ENCODE measurements around the gene ZNF587B.
"Not testable (repeated sequence)": the region's sequence is repeated elsewhere in the genome, so short reads cannot be mapped to it uniquely, and the experiment has no call there.

The ZNF587B gene

DNA sequence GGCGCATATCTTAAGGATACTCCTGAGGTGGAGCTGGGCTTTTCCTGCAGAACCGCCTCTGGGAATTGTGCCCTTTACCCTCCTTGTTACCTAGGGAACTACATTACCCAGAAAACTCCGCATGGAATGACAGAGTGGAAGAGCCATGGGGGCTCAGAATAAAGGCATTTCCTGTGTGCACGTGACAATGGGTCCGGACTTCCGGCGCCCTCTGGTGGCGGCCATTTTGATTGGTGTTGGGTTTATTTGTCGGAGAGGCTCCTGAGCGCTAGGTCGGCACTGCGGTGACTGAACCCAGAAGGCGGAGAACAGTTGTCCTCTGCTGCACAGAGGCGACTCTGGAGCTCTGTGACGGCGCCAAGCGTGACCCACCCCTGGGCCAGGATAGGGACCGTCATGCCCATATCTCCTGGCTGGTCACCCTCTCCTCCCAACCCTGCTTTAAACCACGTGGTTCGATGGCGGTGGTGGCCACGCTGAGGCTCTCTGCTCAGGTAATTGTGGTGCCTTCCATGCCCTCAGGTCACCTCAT is at the start of gene ZNF587B:
Gene ZNF587B (plus strand): TSS at position 229 of the 532 bp plus-strand sequence. CDS start 230 bp downstream, at position 459.
- DNase-seq (ENCODE audit: low read depth in 1 of 2, low spot score in 1 of 2): no peak

DNA sequence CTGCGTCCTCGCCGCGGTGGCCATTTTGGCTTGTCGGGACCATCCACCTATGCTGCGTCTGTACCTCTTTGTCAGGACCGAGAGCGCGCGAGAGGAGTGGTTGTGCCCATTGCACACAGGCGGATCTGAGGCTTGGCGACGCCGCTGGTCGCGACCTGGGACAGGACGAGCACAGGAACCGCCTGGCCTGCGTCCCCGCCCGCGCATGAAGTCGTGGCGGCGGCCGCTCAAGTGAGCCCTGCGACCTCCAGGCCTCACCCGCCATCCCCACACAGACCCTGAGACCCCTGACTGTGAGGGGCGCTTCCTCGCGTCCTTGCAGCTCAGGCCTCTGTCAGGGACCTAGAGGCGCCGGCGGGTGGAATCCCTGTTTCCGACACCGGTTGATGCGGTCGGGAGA is 43.8 kb upstream of the ZNF587B start:
- DNase-seq (ENCODE audit: low read depth in 1 of 2, low spot score in 1 of 2): no peak

DNA sequence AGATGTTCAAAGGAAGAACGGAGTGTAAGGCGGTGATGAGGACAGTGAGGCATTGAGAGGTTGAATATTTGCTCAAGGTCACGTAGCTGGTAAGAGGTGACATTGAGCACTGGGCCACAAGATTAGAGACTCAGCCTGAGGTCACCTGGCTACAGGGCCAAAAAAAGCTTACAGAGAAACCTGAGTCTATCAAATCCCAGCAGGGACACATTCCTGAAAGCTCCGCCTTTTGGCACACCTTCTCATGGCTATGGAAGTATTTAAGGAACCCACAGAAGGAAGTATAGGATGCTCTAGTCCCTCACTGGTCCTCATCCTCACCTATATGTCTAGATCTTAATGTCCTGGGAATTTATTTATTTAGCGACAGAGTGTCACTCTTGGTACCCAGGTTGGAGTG is 43.2 kb upstream of the ZNF587B start:
- DNase-seq (ENCODE audit: low read depth in 1 of 2, low spot score in 1 of 2): no peak

DNA sequence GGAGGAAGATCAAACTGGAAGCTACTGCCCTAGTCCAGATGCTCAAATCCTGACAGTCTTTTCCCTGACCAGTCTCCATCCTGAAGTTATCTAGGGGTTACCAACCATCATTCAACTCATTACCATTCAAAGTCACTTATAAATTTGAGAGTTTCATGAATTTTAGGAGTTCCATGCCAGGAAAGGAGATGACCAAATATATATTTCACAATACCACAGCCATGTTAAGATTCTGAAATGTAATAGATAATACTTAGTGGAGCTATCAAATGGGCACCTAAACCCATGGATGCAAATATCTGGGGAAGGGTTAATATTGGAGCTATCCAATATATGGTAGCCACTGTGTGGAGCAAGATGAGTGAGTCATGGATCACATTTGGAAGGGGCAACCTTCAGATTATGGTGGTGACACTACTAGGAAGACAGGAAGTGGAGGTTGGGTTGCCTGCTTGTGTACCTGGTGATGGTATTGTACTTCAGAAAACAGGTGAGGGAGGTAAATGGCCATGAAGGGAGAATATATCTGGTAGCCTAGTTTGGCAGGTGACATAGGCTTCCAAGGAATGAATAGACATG is 41.9 kb upstream of the ZNF587B start:
- no peak for DNase-seq (ENCODE audit: low read depth in 1 of 2, low spot score in 1 of 2)

DNA sequence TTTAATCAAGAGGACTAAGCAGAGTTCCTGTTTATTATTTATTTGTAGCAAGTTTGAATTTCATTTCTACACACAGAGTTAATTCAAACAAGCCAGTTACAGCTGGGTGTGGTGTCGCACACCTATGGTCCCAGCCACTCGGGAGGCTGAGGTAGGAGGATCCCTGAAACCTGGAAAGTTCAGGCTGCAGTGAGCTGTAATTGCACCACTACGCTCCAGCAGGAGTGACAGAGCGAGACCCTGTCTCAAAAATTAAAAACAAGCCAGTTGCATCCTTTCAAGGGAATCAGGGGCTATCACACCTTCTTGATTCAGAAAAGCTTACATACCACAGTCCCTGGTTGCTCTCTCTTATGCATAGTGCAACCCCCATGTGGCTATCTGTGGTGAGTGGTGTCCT is 40.8 kb upstream of the ZNF587B start:
- no peak for DNase-seq (ENCODE audit: low read depth in 1 of 2, low spot score in 1 of 2)

DNA sequence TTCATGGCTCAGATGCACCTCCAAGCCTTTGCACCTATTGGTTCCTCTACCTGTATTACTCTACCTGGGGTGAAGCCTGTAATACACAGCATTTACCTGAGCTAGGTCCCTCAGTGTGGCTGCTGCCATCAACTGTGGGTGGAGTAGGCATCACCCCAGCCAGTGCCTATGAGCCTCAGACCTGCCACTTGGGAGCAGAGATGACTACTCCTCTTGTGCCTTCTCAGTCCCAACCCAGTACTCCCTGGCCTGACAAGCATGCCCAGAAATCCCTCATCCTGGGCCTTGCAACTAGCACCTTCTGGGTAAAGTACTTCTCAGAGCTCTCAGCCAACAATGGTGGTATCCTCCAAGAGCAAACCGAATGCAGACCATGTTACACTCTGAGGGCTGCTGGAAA is 33.5 kb upstream of the ZNF587B start:
- not testable (repeated sequence) for DNase-seq (ENCODE audit: low read depth in 1 of 2, low spot score in 1 of 2)

DNA sequence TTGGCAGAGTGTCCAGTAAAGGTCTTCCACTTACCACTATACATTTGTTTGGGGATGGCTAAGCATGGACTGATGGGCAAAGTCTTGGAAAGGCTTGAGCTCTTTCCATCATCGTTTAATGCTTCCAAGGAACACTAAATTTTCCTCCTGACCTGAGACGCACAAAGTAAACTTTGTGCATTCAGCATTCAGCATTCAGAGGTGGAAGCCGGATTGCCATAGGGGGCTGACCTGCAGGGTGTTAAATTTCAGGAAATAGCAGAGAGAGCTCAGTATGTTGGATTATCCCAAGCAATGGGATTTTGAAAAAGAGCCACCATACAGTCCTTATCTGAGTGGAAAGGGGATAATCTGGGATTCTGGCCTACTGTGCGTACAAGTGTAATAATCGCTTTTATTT is 29.4 kb upstream of the ZNF587B start:
- DNase-seq (ENCODE audit: low read depth in 1 of 2, low spot score in 1 of 2): no peak

DNA sequence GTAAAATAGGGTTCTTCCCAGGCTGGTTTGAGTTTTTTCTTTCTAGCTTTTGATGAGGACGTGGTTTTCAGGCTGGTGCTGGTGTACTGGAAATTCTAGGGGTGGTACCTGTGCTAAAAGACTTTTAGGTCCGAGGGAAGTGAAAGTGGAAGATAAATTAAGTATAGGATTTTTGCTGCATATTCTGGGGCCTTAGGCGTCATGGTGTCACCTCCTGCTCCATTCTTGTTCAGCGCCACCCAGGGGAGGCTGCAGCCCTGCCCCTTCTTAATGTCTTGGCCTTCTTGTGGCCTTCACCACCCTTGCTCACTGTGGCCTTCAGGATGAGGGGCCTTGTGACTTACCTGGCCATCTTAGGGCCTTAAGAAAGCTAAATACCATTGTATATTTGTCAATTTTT is 27.8 kb upstream of the ZNF587B start:
- DNase-seq (ENCODE audit: low read depth in 1 of 2, low spot score in 1 of 2): no peak

DNA sequence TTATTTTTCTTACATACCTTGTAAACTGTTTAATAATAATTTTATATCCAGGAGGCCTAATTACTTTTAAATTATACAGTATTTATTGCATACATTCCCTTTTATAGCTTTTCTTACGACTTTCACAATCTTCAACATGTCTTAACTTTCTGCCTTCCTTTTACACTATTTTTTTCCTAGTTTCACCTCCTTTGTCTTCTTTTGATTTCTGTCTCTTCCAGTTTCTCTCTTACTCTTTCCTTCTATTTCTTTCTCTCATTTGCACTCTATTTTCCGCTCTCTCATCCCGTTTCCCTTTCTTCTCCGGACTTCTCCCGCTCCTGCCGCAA is 26.9 kb upstream of the ZNF587B start:
- DNase-seq (ENCODE audit: low read depth in 1 of 2, low spot score in 1 of 2): no peak

DNA sequence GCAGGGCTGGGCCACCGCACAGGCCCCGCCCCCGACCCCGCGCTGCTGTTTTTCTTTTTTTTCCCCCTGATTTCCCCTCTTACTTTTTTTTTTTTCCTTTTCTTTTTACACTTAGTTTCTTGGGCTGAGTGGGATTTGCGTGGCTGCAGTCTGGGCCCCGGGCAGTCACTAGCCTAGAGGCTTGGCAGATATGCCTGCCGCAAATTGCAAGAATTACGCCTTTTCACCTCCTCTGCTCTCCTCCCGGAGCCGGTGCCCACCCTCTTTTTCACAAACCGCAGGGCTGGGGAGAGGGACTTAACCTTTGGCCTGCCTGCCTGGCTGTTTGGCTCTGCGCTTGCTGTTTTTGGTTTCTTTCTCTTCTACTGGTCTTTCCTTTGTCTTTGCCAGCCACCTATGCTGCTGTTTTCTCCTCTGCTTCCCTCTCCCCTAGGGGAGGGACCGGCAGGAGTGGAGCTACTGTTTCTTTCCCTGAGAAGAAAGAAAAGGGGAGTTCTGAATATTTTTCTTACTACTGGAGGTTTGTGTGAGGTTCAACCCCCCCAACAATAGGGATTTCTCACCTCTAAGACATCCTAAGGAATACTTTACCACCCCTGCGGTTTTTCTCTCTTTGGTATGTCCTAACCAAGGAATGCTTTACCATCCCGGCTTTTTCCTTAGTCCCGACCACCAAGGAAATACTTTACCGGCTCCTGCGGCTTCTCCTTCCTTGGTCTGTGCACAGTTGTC is 26.3 kb upstream of the ZNF587B start:
- DNase-seq (ENCODE audit: low read depth in 1 of 2, low spot score in 1 of 2): no peak

DNA sequence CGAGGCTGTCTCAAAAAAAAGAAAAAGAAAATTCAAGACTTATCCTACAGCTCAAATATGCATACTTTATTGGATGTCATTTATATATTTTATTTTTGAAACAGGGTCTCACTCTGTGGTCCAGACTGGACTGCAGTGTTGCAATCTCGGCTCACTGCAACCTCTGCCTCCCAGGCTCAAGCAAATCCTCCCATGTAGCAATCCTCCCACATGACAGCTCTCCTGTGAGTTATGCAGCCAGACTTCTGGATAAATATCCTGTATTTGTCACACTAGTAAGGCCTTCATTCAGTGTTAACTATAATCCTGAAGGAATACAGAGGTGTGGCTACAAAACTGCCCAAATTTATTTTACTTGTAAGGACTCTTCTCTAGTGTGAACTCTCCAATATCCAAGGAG is 22.6 kb upstream of the ZNF587B start:
- DNase-seq (ENCODE audit: low read depth in 1 of 2, low spot score in 1 of 2): no peak

DNA sequence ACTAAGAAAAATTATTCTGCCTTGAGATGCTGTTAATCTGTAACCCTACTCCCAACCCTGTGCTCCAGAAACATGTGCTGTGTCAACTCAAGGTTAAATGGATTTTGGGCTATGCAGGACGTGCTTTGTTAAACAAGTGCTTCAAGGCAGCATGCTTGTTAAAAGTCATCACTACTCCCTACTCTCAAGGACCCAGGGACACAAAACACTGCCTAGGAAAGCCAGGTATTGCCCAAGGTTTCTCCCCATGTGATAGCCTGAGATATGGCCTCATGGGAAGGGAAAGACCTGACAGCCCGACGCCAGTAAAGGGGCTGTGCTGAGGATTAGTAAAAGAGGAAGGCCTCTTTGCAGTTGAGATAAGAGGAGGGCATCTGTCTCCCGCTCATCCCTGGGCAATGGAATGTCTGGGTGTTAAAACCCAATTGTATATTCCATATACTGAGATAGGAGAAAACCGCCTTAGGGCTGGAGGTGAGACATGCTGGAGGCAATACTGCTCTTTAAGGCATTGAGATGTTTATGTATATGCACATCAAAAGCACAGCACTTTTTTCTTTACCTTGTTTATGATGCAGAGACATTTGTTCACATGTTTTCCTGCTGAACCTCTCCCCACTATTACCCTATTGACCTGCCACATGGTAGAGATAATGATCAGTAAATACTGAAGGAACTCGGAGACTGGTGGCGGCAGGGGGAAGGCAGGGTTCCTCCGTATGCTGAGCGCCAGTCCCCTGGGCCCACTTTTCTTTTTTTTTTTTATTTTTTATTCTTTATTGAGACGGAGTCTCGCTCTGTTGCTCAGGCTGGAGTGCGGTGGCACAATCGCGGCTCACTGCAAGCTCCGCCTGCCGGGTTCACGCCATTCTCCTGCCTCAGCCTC is 19.4 kb upstream of the ZNF587B start:
- not testable (repeated sequence) for DNase-seq (ENCODE audit: low read depth in 1 of 2, low spot score in 1 of 2)

DNA sequence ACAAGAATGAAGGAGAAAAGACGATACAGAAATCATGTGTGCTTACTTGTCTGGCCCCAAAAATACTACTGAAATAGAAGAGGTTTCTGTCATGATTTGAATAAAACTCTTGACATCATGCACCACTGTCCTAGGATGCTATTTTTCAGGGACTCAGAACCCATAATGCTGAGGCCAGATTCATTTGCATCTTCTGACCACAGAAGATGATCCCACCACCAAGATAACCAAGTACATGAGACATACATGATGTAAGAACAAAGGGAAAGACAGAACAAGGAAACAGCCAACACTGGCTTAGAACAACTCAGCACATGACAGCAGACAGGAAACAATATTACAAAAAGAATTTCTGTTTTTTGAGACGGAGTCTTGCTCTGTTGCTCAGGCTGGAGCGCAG is 17.9 kb upstream of the ZNF587B start:
- no peak for DNase-seq (ENCODE audit: low read depth in 1 of 2, low spot score in 1 of 2)

DNA sequence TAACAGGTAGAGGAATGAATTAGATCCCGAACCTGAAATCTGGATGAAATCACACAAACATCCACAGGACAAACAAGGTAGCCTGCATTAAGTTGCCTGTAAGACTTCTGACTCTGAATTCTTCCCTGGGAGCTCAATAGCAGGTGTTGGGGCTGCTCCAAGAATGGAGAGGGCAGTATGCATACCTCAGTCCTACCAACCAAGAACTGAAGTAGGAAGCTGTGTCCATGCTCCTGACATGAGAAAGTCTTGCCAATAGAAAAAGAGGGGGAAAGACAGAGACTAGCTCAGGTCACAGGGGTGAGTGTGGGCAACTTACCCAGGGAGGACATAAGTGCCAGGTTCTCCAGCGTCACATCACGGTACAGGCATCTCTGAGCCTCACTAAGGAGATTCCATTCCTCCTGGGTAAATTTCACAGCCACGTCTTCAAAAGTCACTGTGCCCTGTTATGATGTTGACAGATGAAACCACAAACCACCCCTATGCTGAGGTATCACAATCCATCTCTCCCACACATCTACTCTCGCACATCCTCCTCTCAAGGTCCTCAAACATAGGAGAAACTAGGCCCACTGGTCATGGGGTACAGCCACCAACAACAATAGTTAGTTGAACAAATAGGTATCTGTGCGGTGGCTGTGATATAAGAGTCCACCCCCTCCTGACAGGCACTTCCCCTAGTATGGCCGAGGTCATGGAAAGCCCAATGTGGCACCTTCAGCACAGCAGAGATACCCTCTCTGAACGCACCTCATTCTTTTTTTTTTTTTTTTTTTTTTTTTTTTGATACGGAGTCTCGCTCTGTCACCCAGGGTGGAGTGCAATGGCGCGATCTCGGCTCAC is 16.9 kb upstream of the ZNF587B start:
- DNase-seq (ENCODE audit: low read depth in 1 of 2, low spot score in 1 of 2): not testable (repeated sequence)

DNA sequence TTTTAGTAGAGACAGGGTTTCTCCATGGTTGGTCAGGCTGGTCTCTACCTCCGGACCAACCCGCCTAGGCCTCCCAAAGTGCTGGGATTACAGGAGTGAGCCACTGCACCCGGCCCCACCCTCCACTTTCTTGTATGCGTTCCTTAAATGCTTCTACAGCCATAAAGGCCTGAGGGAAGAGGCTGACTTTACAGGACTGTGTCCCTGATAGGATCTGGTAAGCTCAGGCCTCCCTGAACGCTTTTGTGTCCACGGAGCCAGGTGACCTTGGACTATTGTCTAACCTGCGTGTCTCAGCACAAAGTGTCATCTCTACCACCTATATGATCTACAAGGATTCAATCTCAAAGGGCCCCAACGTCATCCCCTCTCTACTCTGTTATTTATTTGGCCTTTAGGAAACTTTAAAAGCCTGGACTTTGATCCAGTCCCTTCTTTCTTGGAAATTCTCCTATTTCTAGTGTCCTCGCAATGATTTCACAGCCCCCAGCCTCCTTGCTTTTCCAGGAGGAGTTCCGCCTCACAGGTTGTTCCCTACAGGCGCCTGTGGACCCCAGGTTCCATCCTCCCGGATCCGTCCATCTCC is 16.1 kb upstream of the ZNF587B start:
- no peak for DNase-seq (ENCODE audit: low read depth in 1 of 2, low spot score in 1 of 2)

DNA sequence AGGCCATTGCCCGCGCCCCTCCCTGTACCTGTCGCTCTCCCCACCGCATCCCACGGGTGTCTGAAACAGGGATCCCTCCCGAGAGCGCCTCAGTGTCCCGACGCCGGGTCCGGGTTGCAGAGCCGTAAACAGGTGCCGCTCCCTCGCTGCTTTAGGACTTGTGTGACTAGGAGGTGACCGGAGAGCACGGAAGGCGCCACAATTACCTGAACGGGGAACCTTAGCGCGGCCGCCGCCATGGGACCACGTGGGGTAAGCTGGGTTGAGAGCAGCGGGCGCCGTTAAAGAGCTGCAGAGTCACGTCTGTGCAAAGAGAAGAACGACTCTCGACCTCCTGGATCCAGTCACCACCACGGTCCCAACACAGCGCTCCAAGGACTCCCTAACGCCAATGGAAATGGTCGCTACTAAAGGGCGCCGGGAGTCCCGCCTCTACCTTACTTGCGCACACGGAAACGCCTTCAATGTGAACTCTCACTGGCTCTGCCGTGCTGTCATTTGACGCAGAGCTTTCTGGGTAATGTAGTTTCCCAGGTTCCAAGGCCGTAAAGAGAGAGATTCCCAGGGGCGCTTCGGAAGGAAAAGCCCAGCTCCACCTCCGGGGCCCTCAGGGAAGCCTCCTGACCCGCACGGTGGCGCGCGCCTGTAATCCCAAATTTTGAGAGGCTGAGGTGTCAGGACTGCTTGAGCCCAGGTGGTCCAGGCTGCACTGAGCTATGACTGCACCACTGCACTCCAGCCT is 15.4 kb upstream of the ZNF587B start, which contains the start of gene ZNF552:
Gene ZNF552 (minus strand): TSS at position 409 of the 742 bp plus-strand sequence. CDS start 170 bp downstream, at position 239.
- DNase-seq (ENCODE audit: low read depth in 1 of 2, low spot score in 1 of 2): peak; percentile 46 to 76

DNA sequence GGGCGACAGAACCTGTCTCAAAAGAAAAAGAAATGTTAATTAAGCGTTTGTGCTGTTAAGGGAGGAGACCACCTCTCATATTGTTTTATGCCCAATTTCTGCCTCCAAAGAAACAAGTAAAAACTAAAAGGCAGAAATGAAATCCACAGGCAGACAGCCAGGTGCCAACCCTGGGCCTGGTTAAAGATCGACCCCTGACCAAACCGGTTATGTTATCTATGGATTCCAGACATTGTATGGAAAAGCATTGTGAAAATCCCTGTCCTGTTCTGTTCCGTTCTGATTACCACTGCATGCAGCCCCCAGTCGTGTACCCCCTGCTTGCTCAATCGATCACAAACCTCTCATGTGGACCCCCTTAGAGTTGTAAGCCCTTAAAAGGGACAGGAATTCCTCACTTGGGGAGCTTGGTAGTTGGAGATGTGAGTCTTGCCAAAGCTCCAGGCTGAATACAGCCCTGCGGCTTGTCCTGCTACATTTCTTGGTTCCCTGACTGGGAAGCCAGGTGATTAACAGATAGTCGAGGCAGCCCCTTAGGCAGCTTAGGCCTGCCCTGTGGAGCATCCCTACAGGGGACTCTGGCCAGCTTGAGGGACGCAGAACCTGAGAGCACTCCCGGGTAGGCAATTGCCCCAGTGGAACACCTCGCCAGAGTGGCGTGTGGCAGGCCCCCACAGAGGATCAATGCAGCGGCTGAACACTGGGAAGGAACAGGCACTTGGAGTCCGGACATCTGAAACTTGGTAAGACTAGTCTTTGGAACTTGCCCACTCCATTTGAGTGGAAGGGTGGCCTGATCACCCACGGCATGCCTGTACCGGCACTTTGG is 14.6 kb upstream of the ZNF587B start:
- no peak for DNase-seq (ENCODE audit: low read depth in 1 of 2, low spot score in 1 of 2)

DNA sequence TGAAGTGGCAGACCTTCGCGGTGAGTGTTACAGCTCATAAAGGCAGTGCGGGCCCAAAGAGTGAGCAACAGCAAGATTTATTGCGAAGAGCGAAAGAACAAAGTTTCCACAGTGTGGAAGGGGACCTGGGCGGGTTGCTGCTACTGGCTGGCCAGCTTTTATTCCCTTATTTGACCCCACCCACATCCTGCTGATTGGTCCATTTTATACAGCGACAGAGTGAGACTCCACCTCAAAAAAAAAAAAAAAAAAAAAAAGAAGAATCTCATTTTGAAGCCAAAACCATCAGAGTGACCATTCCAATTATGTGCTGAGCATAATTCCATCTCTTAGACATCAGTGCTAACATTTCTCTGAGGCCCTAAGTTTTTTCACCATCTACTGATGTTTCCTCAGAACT is 13.4 kb upstream of the ZNF587B start:
- DNase-seq (ENCODE audit: low read depth in 1 of 2, low spot score in 1 of 2): no peak

DNA sequence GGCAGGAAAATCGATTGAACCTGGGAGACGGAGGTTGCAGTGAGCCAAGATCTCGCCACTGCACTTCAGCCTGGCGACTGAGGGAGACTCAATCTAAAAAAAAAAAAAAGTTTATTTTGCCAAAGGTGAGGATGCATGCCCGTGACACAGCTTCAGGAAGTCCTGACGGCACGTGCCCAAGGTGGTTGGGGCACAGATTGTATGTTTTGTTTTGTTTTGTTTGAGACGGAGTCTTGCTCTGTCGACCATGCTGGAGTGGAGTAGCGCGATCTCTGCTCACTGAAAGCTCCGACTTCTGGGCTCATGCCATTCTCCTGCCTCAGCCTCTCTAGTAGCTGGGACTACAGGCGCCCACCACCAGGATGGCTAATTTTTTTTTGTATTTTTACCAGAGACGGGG is 12.1 kb upstream of the ZNF587B start:
- DNase-seq (ENCODE audit: low read depth in 1 of 2, low spot score in 1 of 2): no peak
